Stomach (tissue), 4 donors: Measurements from ENCODE around the gene SPDYE2B.
"Not testable (repeated sequence)": the region's sequence is repeated elsewhere in the genome, so short reads cannot be mapped to it uniquely, and the experiment has no call there.

Experiments used
- CTCF ChIP-seq, 7 experiments: fragments of 450-650 bp in 4 of 7; fragments of 200-600 bp in 3 of 7; sonication (generic) in 3 of 7; IDR thresholded peaks; one replicate each; pipeline ENCODE4 v1.5.1; 2016 to 2019; ENCODE audit warnings: antibody characterized with exemption in 7 of 7, control low read depth in 2 of 7, mild to moderate bottlenecking in 1 of 7
- EP300 ChIP-seq: sonication (generic); formaldehyde crosslinking; IDR thresholded peaks from one replicate; pipeline ENCODE4 v1.6.1; 2017; ENCODE audit warnings: antibody characterized with exemption
- POLR2AphosphoS5 ChIP-seq, 3 donors: sonication (generic); formaldehyde crosslinking; IDR thresholded peaks; one replicate each; pipeline ENCODE4 v1.6.1; 2016; ENCODE audit warnings: antibody characterized with exemption in 3 of 3

- TF ChIP-seq CTCF (IDR thresholded peaks at IDR 0.05); POLR2AphosphoS5 (IDR thresholded peaks at IDR 0.05); EP300: not testable (repeated sequence)
Observed at GRCh38 chr7:102616507-102617125, 33.5 kb upstream of the SPDYE2B start, which contains the start of gene RASA4.
